H1 (cell line): Measurements from ENCODE around the gene ELMO1.

Source experiments
- BRCA1 ChIP-seq: IDR thresholded peaks from 2 replicates; pipeline ENCODE4 v1.6.1; 2012; ENCODE audit warnings: low read depth, low read length, improper control_type of control experiment
- CHD2 ChIP-seq: IDR thresholded peaks from 2 replicates; pipeline ENCODE4 v1.6.1; 2012; ENCODE audit warnings: low read length, improper control_type of control experiment
- CREB1 ChIP-seq: IDR thresholded peaks from 2 replicates; pipeline ENCODE4 v1.6.1; 2012; ENCODE audit warnings: inconsistent platforms
- CTCF ChIP-seq, 3 experiments: IDR thresholded peaks; 1 replicate in 2 of 3; 2 replicates in 1 of 3; pipeline versions ENCODE4 v1.5.1 to v1.6.1; 2011; ENCODE audit warnings: low read length in 3 of 3, mild to moderate bottlenecking in 3 of 3, inconsistent platforms in 2 of 3, low read depth in 1 of 3, moderate library complexity in 1 of 3; ENCODE audit not compliant: insufficient read depth in 1 of 3; ENCODE audit errors: control extremely low read depth in 1 of 3
- EGR1 ChIP-seq: IDR thresholded peaks from 2 replicates; pipeline ENCODE4 v1.6.1; 2011; ENCODE audit warnings: low read depth, low read length, borderline replicate concordance
- HDAC6 ChIP-seq: IDR thresholded peaks from one replicate; pipeline ENCODE4 v1.7.1; 2012; ENCODE audit warnings: low read depth, mild to moderate bottlenecking, inconsistent platforms, low read length, moderate library complexity
- POLR2A ChIP-seq, 2 experiments: IDR thresholded peaks; 1 replicate in 1 of 2; 2 replicates in 1 of 2; pipeline ENCODE4 v1.6.1; 2011; ENCODE audit warnings: low read depth in 2 of 2, low read length in 2 of 2, mild to moderate bottlenecking in 2 of 2; ENCODE audit errors: control extremely low read depth in 1 of 2
- POLR2AphosphoS5 ChIP-seq: IDR thresholded peaks from 2 replicates; pipeline ENCODE4 v1.6.1; 2011; ENCODE audit warnings: low read depth, low read length
- RFX5 ChIP-seq: IDR thresholded peaks from 2 replicates; pipeline ENCODE4 v1.6.1; 2011; ENCODE audit warnings: low read depth, low read length, improper control_type of control experiment, borderline replicate concordance

- TF ChIP-seq POLR2A (IDR thresholded peaks at IDR 0.05; ENCODE audit: control extremely low read depth in 1 of 2, low read depth in 2 of 2, low read length in 2 of 2): no peak
- TF ChIP-seq POLR2AphosphoS5: no peak
- TF ChIP-seq EGR1: no peak
- no peak for TF ChIP-seq CTCF (IDR thresholded peaks at IDR 0.05; ENCODE audit: control extremely low read depth in 1 of 3, insufficient read depth in 1 of 3, low read depth in 1 of 3, low read length in 3 of 3)
- TF ChIP-seq HDAC6: no peak
- TF ChIP-seq RFX5: no peak
- no peak for TF ChIP-seq CHD2
- TF ChIP-seq CREB1: no peak
- no peak for TF ChIP-seq BRCA1
Observed at GRCh38 chr7:37255327-37255944, 193.2 kb downstream of the ELMO1 start.
